ENCODE results near the gene KYAT1.

The KYAT1 gene

GRCh38 chr9:128881884-128882676 lies at the start of gene KYAT1, which contains the start of gene LRRC8A:
Gene KYAT1 (minus strand): TSS chr9:128881950. CDS start chr9:128845405, 36,545 bp downstream.
Gene LRRC8A (plus strand): TSS chr9:128882133. CDS start chr9:128907165, 25,032 bp downstream.
- peak; percentile 98 to 99 for DNase-seq (ENCODE audit: low read depth in 2 of 2)

- no peak for DNase-seq (ENCODE audit: low read depth in 2 of 2)
Measured at GRCh38 chr9:128929560-128929959, 47.8 kb upstream of the KYAT1 start.

- DNase-seq (ENCODE audit: low read depth in 2 of 2) = no peak
Measured at GRCh38 chr9:128928624-128929023, 46.9 kb upstream of the KYAT1 start.

- no peak for DNase-seq (ENCODE audit: low read depth in 2 of 2)
Measured at GRCh38 chr9:128927731-128928411, 46.1 kb upstream of the KYAT1 start.

GRCh38 chr9:128923493-128923883 lies 41.7 kb upstream of the KYAT1 start:
- no peak for DNase-seq (ENCODE audit: low read depth in 2 of 2)

GRCh38 chr9:128921881-128922763 lies 40.4 kb upstream of the KYAT1 start:
- no peak for DNase-seq (ENCODE audit: low read depth in 2 of 2)

GRCh38 chr9:128920381-128921058 lies 38.8 kb upstream of the KYAT1 start, which contains the start of gene PHYHD1:
Gene PHYHD1 (plus strand): TSS chr9:128920982. CDS start chr9:128922324, 1,342 bp downstream.
- DNase-seq (ENCODE audit: low read depth in 2 of 2) = no peak

GRCh38 chr9:128919402-128920089 lies 37.8 kb upstream of the KYAT1 start:
- DNase-seq (ENCODE audit: low read depth in 2 of 2) = no peak

GRCh38 chr9:128918921-128919320 lies 37.2 kb upstream of the KYAT1 start:
- DNase-seq (ENCODE audit: low read depth in 2 of 2) = no peak

- no peak for DNase-seq (ENCODE audit: low read depth in 2 of 2)
Measured at GRCh38 chr9:128917151-128917849, 35.5 kb upstream of the KYAT1 start.

GRCh38 chr9:128916745-128917144 lies 35.0 kb upstream of the KYAT1 start:
- no peak for DNase-seq (ENCODE audit: low read depth in 2 of 2)

- no peak for DNase-seq (ENCODE audit: low read depth in 2 of 2)
Measured at GRCh38 chr9:128916204-128916603, 34.5 kb upstream of the KYAT1 start.

- no peak for DNase-seq (ENCODE audit: low read depth in 2 of 2)
Measured at GRCh38 chr9:128913995-128914772, 32.4 kb upstream of the KYAT1 start.

GRCh38 chr9:128913048-128913900 lies 31.5 kb upstream of the KYAT1 start:
- DNase-seq (ENCODE audit: low read depth in 2 of 2) = no peak

- no peak for DNase-seq (ENCODE audit: low read depth in 2 of 2)
Measured at GRCh38 chr9:128912270-128912853, 30.6 kb upstream of the KYAT1 start.

- DNase-seq (ENCODE audit: low read depth in 2 of 2) = no peak
Measured at GRCh38 chr9:128911529-128912035, 29.8 kb upstream of the KYAT1 start.

GRCh38 chr9:128910906-128911305 lies 29.2 kb upstream of the KYAT1 start:
- no peak for DNase-seq (ENCODE audit: low read depth in 2 of 2)

- no peak for DNase-seq (ENCODE audit: low read depth in 2 of 2)
Measured at GRCh38 chr9:128909859-128910258, 28.1 kb upstream of the KYAT1 start.
